ENCODE results near the gene ADAMTSL3. TPM values are rescaled to one million over a fixed set of nuclear protein-coding genes. Genes with fewer than 3 reads are reported as not detected.

ADAMTSL3 gene
- polyA plus RNA-seq, 1 of the 3 experiments (the other 2 are of a cell fraction): 0.02 TPM

DNA sequence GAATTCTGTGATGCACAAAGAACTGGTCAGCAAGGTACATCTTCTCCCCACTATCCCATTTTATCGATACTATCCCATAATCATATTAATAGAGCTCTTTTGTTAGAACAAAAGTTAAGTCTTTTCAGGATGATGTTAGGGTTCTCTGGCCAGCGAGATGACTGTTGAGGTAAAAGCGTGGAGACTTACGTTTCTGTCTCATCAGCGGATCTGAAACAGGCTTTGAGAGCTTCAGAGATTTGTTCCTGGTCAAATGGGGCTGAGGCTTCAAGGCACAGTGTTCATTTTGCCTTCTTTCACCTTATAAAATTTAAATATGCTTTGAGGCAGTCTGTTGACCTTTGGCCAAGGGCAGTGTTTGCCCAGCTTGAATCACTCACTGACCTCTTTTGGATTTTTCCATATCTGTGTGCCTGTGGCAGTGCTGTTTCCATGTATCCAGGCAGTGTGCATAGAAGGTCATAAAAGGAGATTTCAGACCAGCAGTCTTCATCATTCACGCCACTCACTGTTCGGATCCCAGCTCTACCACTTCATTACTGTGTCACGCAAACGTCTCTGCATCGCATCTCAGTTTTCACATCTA, 3.1 kb downstream of the ADAMTSL3 start:
- no peak for DNase-seq
- TF ChIP-seq, protein P1, sequence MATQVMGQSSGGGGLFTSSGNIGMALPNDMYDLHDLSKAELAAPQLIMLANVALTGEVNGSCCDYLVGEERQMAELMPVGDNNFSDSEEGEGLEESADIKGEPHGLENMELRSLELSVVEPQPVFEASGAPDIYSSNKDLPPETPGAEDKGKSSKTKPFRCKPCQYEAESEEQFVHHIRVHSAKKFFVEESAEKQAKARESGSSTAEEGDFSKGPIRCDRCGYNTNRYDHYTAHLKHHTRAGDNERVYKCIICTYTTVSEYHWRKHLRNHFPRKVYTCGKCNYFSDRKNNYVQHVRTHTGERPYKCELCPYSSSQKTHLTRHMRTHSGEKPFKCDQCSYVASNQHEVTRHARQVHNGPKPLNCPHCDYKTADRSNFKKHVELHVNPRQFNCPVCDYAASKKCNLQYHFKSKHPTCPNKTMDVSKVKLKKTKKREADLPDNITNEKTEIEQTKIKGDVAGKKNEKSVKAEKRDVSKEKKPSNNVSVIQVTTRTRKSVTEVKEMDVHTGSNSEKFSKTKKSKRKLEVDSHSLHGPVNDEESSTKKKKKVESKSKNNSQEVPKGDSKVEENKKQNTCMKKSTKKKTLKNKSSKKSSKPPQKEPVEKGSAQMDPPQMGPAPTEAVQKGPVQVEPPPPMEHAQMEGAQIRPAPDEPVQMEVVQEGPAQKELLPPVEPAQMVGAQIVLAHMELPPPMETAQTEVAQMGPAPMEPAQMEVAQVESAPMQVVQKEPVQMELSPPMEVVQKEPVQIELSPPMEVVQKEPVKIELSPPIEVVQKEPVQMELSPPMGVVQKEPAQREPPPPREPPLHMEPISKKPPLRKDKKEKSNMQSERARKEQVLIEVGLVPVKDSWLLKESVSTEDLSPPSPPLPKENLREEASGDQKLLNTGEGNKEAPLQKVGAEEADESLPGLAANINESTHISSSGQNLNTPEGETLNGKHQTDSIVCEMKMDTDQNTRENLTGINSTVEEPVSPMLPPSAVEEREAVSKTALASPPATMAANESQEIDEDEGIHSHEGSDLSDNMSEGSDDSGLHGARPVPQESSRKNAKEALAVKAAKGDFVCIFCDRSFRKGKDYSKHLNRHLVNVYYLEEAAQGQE (IDR thresholded peaks at IDR 0.05; ENCODE audit: low read depth, low read length): no peak
- TF ChIP-seq POLR2AphosphoS5 (IDR thresholded peaks at IDR 0.05; ENCODE audit: low read depth, low read length): no peak
- TF ChIP-seq YY1 (IDR thresholded peaks at IDR 0.05; ENCODE audit: low read depth): no peak
- no peak for TF ChIP-seq ELF1 (IDR thresholded peaks at IDR 0.05)
- TF ChIP-seq RFX5 (IDR thresholded peaks at IDR 0.05; ENCODE audit: low read length): no peak
- TF ChIP-seq FOSL2 (IDR thresholded peaks at IDR 0.05; ENCODE audit: borderline replicate concordance, low read depth): no peak
- TF ChIP-seq RCOR1 (IDR thresholded peaks at IDR 0.05; ENCODE audit: low read length): no peak
- TF ChIP-seq EP300 (IDR thresholded peaks at IDR 0.05; ENCODE audit: borderline replicate concordance in 1 of 2, low read depth in 1 of 2, low read length in 1 of 2): no peak
- no peak for TF ChIP-seq GATA2 (CRISPR knock-in tag; IDR thresholded peaks at IDR 0.05)
- TF ChIP-seq CHD2 (IDR thresholded peaks at IDR 0.05; ENCODE audit: low read length, partially characterized antibody): no peak
- no peak for TF ChIP-seq TAF1 (IDR thresholded peaks at IDR 0.05; ENCODE audit: borderline replicate concordance, low read depth, low read length)
- TF ChIP-seq, protein P2, sequence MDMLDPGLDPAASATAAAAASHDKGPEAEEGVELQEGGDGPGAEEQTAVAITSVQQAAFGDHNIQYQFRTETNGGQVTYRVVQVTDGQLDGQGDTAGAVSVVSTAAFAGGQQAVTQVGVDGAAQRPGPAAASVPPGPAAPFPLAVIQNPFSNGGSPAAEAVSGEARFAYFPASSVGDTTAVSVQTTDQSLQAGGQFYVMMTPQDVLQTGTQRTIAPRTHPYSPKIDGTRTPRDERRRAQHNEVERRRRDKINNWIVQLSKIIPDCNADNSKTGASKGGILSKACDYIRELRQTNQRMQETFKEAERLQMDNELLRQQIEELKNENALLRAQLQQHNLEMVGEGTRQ (IDR thresholded peaks at IDR 0.05; ENCODE audit: borderline replicate concordance, low read depth, low read length): no peak
- no peak for TF ChIP-seq MXI1 (IDR thresholded peaks at IDR 0.05; ENCODE audit: low read depth, low read length)
- no peak for TF ChIP-seq EZH2phosphoT487 (IDR thresholded peaks at IDR 0.05; ENCODE audit: borderline replicate concordance, low read depth)
- TF ChIP-seq SIN3A (IDR thresholded peaks at IDR 0.05; ENCODE audit: borderline replicate concordance, low read depth, low read length): no peak
- TF ChIP-seq RXRA (IDR thresholded peaks at IDR 0.05; ENCODE audit: borderline replicate concordance, low read depth): no peak
- TF ChIP-seq, protein P3, sequence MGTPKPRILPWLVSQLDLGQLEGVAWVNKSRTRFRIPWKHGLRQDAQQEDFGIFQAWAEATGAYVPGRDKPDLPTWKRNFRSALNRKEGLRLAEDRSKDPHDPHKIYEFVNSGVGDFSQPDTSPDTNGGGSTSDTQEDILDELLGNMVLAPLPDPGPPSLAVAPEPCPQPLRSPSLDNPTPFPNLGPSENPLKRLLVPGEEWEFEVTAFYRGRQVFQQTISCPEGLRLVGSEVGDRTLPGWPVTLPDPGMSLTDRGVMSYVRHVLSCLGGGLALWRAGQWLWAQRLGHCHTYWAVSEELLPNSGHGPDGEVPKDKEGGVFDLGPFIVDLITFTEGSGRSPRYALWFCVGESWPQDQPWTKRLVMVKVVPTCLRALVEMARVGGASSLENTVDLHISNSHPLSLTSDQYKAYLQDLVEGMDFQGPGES (IDR thresholded peaks at IDR 0.05; ENCODE audit: low read depth, low read length): no peak
- H3K4me3 ChIP-seq (ENCODE audit: low read depth in 2 of 2, low read length in 1 of 2): no peak overlapping the region
- H3K27ac ChIP-seq (ENCODE audit: low read depth in 2 of 2, low read length in 1 of 2): no peak overlapping the region
- H3K9ac ChIP-seq: no peak overlapping the region
- no peaks in the 10 kb centered on the region for H3K4me1 ChIP-seq (ENCODE audit: control insufficient read depth in 1 of 2, insufficient read depth in 2 of 2, low read depth in 1 of 2, low read length in 1 of 2)
- no peak overlapping the region for H2AFZ ChIP-seq (ENCODE audit: low read depth)
- no peaks in the 10 kb centered on the region for H3K79me2 ChIP-seq (ENCODE audit: insufficient read depth)
- no peak overlapping the region for H3K4me2 ChIP-seq
- H3K9me3 ChIP-seq: no peaks in the 10 kb centered on the region
- no peaks in the 10 kb centered on the region for H3K9me2 ChIP-seq
- ChIA-PET CTCF (no interaction called here), POLR2A (no interaction called here)
- no peaks in the 10 kb centered on the region for H4K20me1 ChIP-seq (ENCODE audit: insufficient read depth)
- no peaks in the 10 kb centered on the region for H3F3A ChIP-seq (replicated peaks; ENCODE audit: insufficient read depth)
- peaks cover 34% of the 10 kb centered on the region; the same call in 1 of the 2 replicates for H3K27me3 ChIP-seq (ENCODE audit: insufficient read depth)
- no peaks in the 10 kb centered on the region for H3K36me3 ChIP-seq (replicated peaks in 1 of 2; ENCODE audit: control insufficient read depth in 1 of 2, insufficient read depth in 2 of 2, low read length in 1 of 2)
- WGBS (ENCODE audit: low lambda C conversion rate): 46% methylated on average over 10 of the region's 10 CpGs

All from SK-N-SH (cell line).